ENCODE results near the gene SCGB2B2. TPM values are rescaled to one million over a fixed set of nuclear protein-coding genes. Genes with fewer than 3 reads are reported as not detected.

The SCGB2B2 gene
- total and polyA plus RNA-seq, 8 donors, result 0.47 to 1.7 (median 1.4) TPM

GRCh38 chr19:34678421-34678820 is 1.5 kb upstream of the SCGB2B2 start:
- TF ChIP-seq CTCF (IDR thresholded peaks at IDR 0.05), result no peak
- Histone ChIP-seq H3K27me3 (no peaks in the 10 kb centered on the region), H3K36me3 (peaks cover 0 to 45% of the 10 kb centered on the region in 2 donors), H3K4me3 (peak overlapping the region; percentile 64 to 81), H3K9me3 (peaks cover 0 to 32% of the 10 kb centered on the region in 2 donors), H3K4me1 (peaks cover 0 to 17% of the 10 kb centered on the region in 2 donors), H3K27ac (peak overlapping the region in 1 of 2 donors; percentile 98)
- intact Hi-C loops (cut with DNase I), result no loop called here
- ATAC-seq, result no peak
- DNase-seq, result no peak

- no peak for TF ChIP-seq CTCF (IDR thresholded peaks at IDR 0.05)
- Histone ChIP-seq H3K36me3 (peaks cover 0 to 42% of the 10 kb centered on the region in 2 donors), H3K9me3 (peaks cover 0 to 28% of the 10 kb centered on the region in 2 donors), H3K4me3 (peak overlapping the region; percentile 64 to 81), H3K27me3 (no peaks in the 10 kb centered on the region), H3K27ac (peak overlapping the region; percentile 98), H3K4me1 (peaks cover 0 to 17% of the 10 kb centered on the region in 2 donors)
- no peak for DNase-seq
- intact Hi-C loops (cut with DNase I), result no loop called here
- peak; percentile 3 for ATAC-seq
These were observed 1.1 kb upstream of the SCGB2B2 start for GRCh38 chr19:34678085-34678412.

- H3K36me3 ChIP-seq, result peaks cover 0 to 36% of the 10 kb centered on the region in 2 donors
- H3K4me1 ChIP-seq, result peaks cover 0 to 17% of the 10 kb centered on the region in 2 donors
- peak within 1 kb of the TSS; percentile 98 for H3K27ac ChIP-seq
- H3K9me3 ChIP-seq, result peaks cover 0 to 23% of the 10 kb centered on the region in 2 donors
- intact Hi-C loops (cut with DNase I), result no loop called here
- peak; percentile 95 to 98 (median 98) for DNase-seq
- no peak for TF ChIP-seq CTCF (IDR thresholded peaks at IDR 0.05)
- H3K27me3 ChIP-seq, result no peaks in the 10 kb centered on the region
- ATAC-seq, result peak; percentile 99
- H3K4me3 ChIP-seq, result peak within 1 kb of the TSS; percentile 64 to 81
These were observed 576 bp upstream of the SCGB2B2 start, which contains the start of gene ZNF302 for GRCh38 chr19:34677386-34678084. Gene ZNF302, plus strand, starts transcription at chr19:34677678. Its CDS starts 1,127 bp downstream, at chr19:34678805.

GRCh38 chr19:34675919-34676318 is 1.0 kb downstream of the SCGB2B2 start:
- no peaks in the 10 kb centered on the region for H3K27me3 ChIP-seq
- peaks cover 0 to 20% of the 10 kb centered on the region in 2 donors for H3K36me3 ChIP-seq
- peaks cover 0 to 17% of the 10 kb centered on the region in 2 donors for H3K4me1 ChIP-seq
- no peak overlapping the region for H3K27ac ChIP-seq
- no peak overlapping the region for H3K4me3 ChIP-seq
- ATAC-seq, result no peak
- H3K9me3 ChIP-seq, result peaks cover 0 to 8% of the 10 kb centered on the region in 2 donors
- DNase-seq, result no peak
- no peak for TF ChIP-seq CTCF (IDR thresholded peaks at IDR 0.05)
- intact Hi-C loops (cut with DNase I), result no loop called here

GRCh38 chr19:34675250-34675649 is 1.7 kb downstream of the SCGB2B2 start:
- Histone ChIP-seq H3K27me3 (no peaks in the 10 kb centered on the region), H3K27ac (no peak overlapping the region), H3K9me3 (peaks cover 0 to under 1% of the 10 kb centered on the region in 2 donors), H3K36me3 (peaks cover 0 to 14% of the 10 kb centered on the region in 2 donors), H3K4me3 (no peak overlapping the region), H3K4me1 (peaks cover 0 to 17% of the 10 kb centered on the region in 2 donors)
- DNase-seq (no peak), ATAC-seq (no peak)
- no peak for TF ChIP-seq CTCF (IDR thresholded peaks at IDR 0.05)
- intact Hi-C loops (cut with DNase I), result no loop called here
